Ovary (tissue), 9 donors: Measurements from ENCODE around the gene LUC7L3. TPM values are rescaled to one million over a fixed set of nuclear protein-coding genes. Genes with fewer than 3 reads are reported as not detected.

Experiments used
- DNase-seq, 5 donors: peaks; one replicate each; pipeline ENCODE4 v3.0.0-alpha.2; 2019 to 2020
- H3K27ac ChIP-seq, 2 donors: fragments of 200-600 bp; one replicate each; pipeline versions ENCODE4 v1.5.1 to v1.8.0; 2019 to 2022
- H3K27me3 ChIP-seq: fragments of 200-600 bp; one replicate; pipeline ENCODE4 v1.8.0; 2022
- H3K36me3 ChIP-seq: fragments of 200-600 bp; sonication (generic); one replicate; pipeline ENCODE4 v1.5.1; 2019
- H3K4me1 ChIP-seq: one replicate; pipeline ENCODE4 v1.8.1; 2013; ENCODE audit warnings: mild to moderate bottlenecking, moderate library complexity; ENCODE audit not compliant: insufficient read depth
- H3K4me3 ChIP-seq: fragments of 200-600 bp; sonication (generic); one replicate; pipeline ENCODE4 v1.5.1; 2017
- H3K9me3 ChIP-seq, 2 donors: fragments of 200-600 bp in 1 of 2; sonication (generic) in 1 of 2; one replicate each; pipeline versions ENCODE4 v1.5.1 to v1.8.1; 2013 to 2019; ENCODE audit warnings: mild to moderate bottlenecking in 1 of 2, moderate library complexity in 1 of 2
- EP300 ChIP-seq: sonication (generic); formaldehyde crosslinking; IDR thresholded peaks from one replicate; pipeline ENCODE4 v1.6.1; 2017; ENCODE audit warnings: antibody characterized with exemption
- POLR2A ChIP-seq: fragments of 450-650 bp; IDR thresholded peaks from one replicate; pipeline ENCODE4 v1.6.1; 2017; ENCODE audit warnings: antibody characterized with exemption, mild to moderate bottlenecking, moderate library complexity
- WGBS, 3 donors: extraction: QIAGEN DNeasy Blood & Tissue Kit in 1 of 3; methylation state at CpG; one replicate each; pipeline versions ENCODE4 v1.1.5 to v1.1.7; 2013 to 2017; 5-methylcytosine and 5-hydroxymethylcytosine counted together
- intact Hi-C, 4 donors: fragments of 100-400 bp; cut with DNase I; formaldehyde crosslinking; loops; one replicate each; pipeline versions ENCODE4 v1.11.0 to v1.15.1; 2022 to 2023
- polyA plus RNA-seq, 2 donors: library from polyadenylated mRNA; stranded (reverse); fragments of 200-250 nt in 1 of 2; fragments of 350-450 nt in 1 of 2; fragmentation: Illumina TruSeq in 1 of 2; extraction: RNeasy Lipid Tissue Mini Kit (QIAGEN cat#74804) in 1 of 2; gene quantifications; one replicate each; pipeline ENCODE4 v1.2.3, GENCODE V29; 2013 to 2014
- total RNA-seq, 7 donors: library from RNA; depleted of rRNA in 2 of 7; stranded (reverse); fragments of >200 nt in 2 of 7; fragmentation: NEBNext Ultra II Directional in 3 of 7; extraction: Animal tissue kit (Norgen Biotek cat#: 25700) in 3 of 7; gene quantifications; one replicate each; pipeline versions ENCODE4 v1.1.0 to v1.2.4, GENCODE V29; 2016 to 2023
- TF ChIP-seq, protein P1 (sequence below), 3 donors: fragments of 450-650 bp in 2 of 3; fragments of 200-600 bp in 1 of 3; IDR thresholded peaks; one replicate each; pipeline versions ENCODE4 v1.5.1 to v1.8.0; 2016 to 2022; ENCODE audit warnings: antibody characterized with exemption in 3 of 3, mild to moderate bottlenecking in 1 of 3
- donor health status: DM: no; HTN: no; CAD: no; lungs with moderate emphysema.
- donor health status: DM: no; HTN: no; CAD: no.
- donor health status: Bipolar disorder and iron deficiency.
- donor health status: DM: yes; HTN: yes; CAD: no.
- donor health status: DM: no; HTN: no; CAD: no.
- donor health status: DM: yes; HTN: yes; CAD: no.

Gene LUC7L3
- total and polyA plus RNA-seq, 9 donors, result 96.5 to 172 (median 139) TPM

DNA sequence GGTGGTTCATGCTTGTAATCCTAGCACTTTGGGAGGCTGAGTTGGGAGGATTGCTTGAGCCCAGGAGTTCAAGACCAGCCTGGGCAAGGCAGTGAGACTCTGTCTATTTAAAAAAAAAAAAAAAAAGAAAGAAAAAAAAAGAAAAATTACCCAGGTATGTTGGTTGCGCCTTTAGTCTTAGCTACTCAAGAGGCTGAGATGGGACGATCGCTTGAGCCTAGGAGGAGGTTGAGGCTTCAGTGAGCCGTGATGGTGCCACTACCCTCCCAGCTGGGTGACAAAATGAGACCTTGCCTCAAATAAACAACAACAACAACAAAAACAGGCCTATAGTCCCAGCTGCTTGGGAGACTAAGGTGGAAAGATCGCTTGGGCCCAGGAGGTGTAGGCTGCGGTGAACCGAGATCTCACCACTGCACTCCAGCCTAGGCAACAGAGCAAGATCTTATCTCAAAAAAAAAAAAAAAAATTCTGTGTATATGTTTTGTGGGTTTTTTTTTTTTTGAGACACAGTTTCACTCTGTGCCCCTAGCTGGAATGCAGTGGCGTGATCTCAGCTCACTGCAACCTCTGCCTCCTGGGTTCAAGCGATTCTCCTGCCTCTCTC is 60.4 kb downstream of the LUC7L3 start:
- no peak for DNase-seq
- H3K9me3 ChIP-seq, result no peaks in the 10 kb centered on the region
- intact Hi-C loops, result loop anchor here in 2 of 4 donors (5.0 to 10.0 kb wide), 3 partner anchors 175 to 235 kb away; partner anchors contain the start of gene SPATA20 (in 1 of the 2)
- no peak overlapping the region for H3K4me3 ChIP-seq
- H3K36me3 ChIP-seq, result no peaks in the 10 kb centered on the region
- 92 to 97% (median 95%) methylated on average over 9 of the region's 9 CpGs for WGBS, 3 donors
- no peaks in the 10 kb centered on the region for H3K4me1 ChIP-seq
- TF ChIP-seq, protein P1, sequence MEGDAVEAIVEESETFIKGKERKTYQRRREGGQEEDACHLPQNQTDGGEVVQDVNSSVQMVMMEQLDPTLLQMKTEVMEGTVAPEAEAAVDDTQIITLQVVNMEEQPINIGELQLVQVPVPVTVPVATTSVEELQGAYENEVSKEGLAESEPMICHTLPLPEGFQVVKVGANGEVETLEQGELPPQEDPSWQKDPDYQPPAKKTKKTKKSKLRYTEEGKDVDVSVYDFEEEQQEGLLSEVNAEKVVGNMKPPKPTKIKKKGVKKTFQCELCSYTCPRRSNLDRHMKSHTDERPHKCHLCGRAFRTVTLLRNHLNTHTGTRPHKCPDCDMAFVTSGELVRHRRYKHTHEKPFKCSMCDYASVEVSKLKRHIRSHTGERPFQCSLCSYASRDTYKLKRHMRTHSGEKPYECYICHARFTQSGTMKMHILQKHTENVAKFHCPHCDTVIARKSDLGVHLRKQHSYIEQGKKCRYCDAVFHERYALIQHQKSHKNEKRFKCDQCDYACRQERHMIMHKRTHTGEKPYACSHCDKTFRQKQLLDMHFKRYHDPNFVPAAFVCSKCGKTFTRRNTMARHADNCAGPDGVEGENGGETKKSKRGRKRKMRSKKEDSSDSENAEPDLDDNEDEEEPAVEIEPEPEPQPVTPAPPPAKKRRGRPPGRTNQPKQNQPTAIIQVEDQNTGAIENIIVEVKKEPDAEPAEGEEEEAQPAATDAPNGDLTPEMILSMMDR (IDR thresholded peaks at IDR 0.05), result no peak
- TF ChIP-seq EP300 (no peak), POLR2A (no peak)
- H3K27ac ChIP-seq, result no peak overlapping the region
- H3K27me3 ChIP-seq, result no peaks in the 10 kb centered on the region

- DNase-seq, result peak in 1 of 5 donors; percentile 54
- Histone ChIP-seq H3K36me3 (no peaks in the 10 kb centered on the region), H3K4me1 (peaks cover 7% of the 10 kb centered on the region), H3K4me3 (peak overlapping the region; percentile 12), H3K27me3 (no peaks in the 10 kb centered on the region), H3K27ac (no peak overlapping the region), H3K9me3 (no peaks in the 10 kb centered on the region)
- TF ChIP-seq, protein P1 (IDR thresholded peaks at IDR 0.05), result no peak
- TF ChIP-seq EP300 (no peak), POLR2A (no peak)
- WGBS, 3 donors, result 26 to 47% (median 41%) methylated on average over 38 of the region's 38 CpGs
- intact Hi-C loops, result loop anchor here in 2 of 4 donors (5.0 to 10.0 kb wide), 3 partner anchors 174 to 236 kb away; partner anchors contain the start of gene SPATA20 (in 1 of the 2)
These were observed 61.8 kb downstream of the LUC7L3 start for GRCh38 chr17:50781167-50781566.

DNA sequence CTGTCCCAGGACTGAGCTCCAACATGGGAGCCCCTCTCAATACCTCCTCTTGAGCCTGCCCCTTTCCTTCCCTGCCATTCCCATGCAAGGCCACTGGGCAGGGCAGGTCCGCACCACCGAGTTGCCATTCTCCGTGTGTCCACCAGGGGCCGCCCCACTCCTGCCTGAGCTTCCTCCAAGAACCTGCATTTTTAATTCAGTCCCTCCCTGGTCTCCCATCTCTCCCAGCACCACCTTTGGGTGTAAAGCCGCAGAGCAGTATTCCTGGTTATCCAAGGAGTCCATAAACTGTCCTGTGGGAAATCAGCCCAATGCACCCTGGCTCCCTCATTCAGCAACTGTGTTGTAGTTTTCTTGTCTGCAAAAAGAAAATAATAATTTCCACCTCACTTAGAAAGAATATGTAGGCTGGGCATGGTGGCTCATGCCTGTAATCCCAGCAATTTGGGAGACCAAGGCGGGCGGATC is 63.8 kb downstream of the LUC7L3 start:
- TF ChIP-seq, protein P1 (IDR thresholded peaks at IDR 0.05), result peak; percentile 93 to 99 (median 98)
- TF ChIP-seq EP300, result no peak
- WGBS, 3 donors, result 17 to 20% (median 19%) methylated on average over 7 of the region's 7 CpGs
- H3K9me3 ChIP-seq, result no peaks in the 10 kb centered on the region
- no peak overlapping the region for H3K27ac ChIP-seq
- H3K36me3 ChIP-seq, result no peaks in the 10 kb centered on the region
- H3K4me1 ChIP-seq, result peaks cover 8% of the 10 kb centered on the region
- no peaks in the 10 kb centered on the region for H3K27me3 ChIP-seq
- DNase-seq, result peak; percentile 79 to 94 (median 89)
- H3K4me3 ChIP-seq, result no peak overlapping the region
- intact Hi-C loops, result loop anchor here in 2 of 4 donors (2.0 to 10.0 kb wide), 4 partner anchors 60 to 238 kb away; partner anchors contain the start of gene SPATA20 (in 1 of the 2)

GRCh38 chr17:50783905-50784304 is 64.5 kb downstream of the LUC7L3 start:
- TF ChIP-seq, protein P1 (IDR thresholded peaks at IDR 0.05), result no peak
- no peak for TF ChIP-seq POLR2A
- no peak for TF ChIP-seq EP300
- no peak for DNase-seq

More at GRCh38 chr17:50783905-50784304, 64.5 kb downstream of the LUC7L3 start:
- Histone ChIP-seq H3K36me3 (no peaks in the 10 kb centered on the region), H3K9me3 (no peaks in the 10 kb centered on the region), H3K27ac (no peak overlapping the region), H3K4me1 (peaks cover 8% of the 10 kb centered on the region), H3K27me3 (no peaks in the 10 kb centered on the region), H3K4me3 (no peak overlapping the region)
- intact Hi-C loops, result loop anchor here in 3 of 4 donors (2.0 to 10.0 kb wide), 5 partner anchors 57 to 239 kb away; partner anchors contain the start of gene SPATA20 (in 1 of the 3)
- WGBS, 3 donors, result 88 to 96% (median 89%) methylated on average over 2 of the region's 2 CpGs
